Cardiac fibroblast (primary cell): Measurements from ENCODE around the gene PIP4K2C.

Source experiments
- DNase-seq, 2 donors: peaks; one replicate each; pipeline versions ENCODE4 v3.0.0 to v3.0.0-alpha.2; 2010; ENCODE audit warnings: low read depth in 2 of 2
- H3K4me3 ChIP-seq, 2 donors: replicated peaks in 1 of 2; 1 replicate in 1 of 2; 2 replicates in 1 of 2; pipeline ENCODE4 v1.5.1; 2011; ENCODE audit warnings: low read depth in 2 of 2, low read length in 2 of 2, mild to moderate bottlenecking in 2 of 2, moderate library complexity in 1 of 2
- CTCF ChIP-seq: IDR thresholded peaks from one replicate; pipeline ENCODE4 v1.5.1; 2011; ENCODE audit warnings: low read depth, mild to moderate bottlenecking, low read length, inconsistent platforms

The PIP4K2C gene

GRCh38 chr12:57575771-57576612, 15.0 kb upstream of the PIP4K2C start:
- no peak overlapping the region for H3K4me3 ChIP-seq
- no peak for TF ChIP-seq CTCF
- no peak for DNase-seq

GRCh38 chr12:57576613-57577160, 14.3 kb upstream of the PIP4K2C start:
- no peak for TF ChIP-seq CTCF
- DNase-seq: peak in 1 of 2 donors; percentile 29
- H3K4me3 ChIP-seq: no peak overlapping the region

DNA sequence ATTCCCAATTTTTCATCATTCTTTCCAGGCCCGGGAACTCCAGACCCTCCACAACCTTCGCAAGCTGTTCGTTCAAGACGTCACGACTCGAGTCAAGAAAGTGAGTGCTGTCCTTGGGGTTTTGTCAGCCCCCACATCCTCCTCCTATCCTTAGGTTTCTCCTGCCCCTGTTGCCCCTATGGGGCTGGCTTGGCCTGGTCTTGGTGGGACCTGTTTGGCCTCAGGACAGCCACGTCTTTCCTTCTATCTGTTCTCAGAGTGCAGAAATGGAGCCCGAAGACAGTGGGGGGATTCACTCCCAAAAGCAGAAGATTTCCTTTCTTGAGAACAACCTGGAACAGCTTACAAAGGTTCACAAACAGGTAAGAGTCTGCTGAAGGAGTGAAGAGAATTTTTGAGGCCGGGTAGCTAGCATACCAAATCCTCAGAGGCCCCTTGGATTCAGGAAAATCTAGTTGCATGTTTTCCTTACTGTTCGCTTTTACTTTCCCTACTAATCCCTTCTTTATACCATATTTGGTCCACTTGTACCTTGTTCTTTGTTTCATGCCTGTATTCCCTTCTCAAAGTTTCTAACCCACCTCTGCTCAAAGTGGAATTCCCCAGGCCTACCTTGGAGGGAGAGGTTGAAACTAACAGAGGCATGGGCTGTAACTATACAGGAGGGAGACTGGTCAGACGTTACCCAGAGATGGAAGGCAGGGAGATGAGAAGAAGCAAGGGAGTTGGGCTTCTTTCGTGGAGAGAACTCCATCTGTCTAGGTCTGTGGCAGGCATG, 12.8 kb upstream of the PIP4K2C start:
- DNase-seq: no peak
- H3K4me3 ChIP-seq: no peak overlapping the region
- TF ChIP-seq CTCF: no peak

DNA sequence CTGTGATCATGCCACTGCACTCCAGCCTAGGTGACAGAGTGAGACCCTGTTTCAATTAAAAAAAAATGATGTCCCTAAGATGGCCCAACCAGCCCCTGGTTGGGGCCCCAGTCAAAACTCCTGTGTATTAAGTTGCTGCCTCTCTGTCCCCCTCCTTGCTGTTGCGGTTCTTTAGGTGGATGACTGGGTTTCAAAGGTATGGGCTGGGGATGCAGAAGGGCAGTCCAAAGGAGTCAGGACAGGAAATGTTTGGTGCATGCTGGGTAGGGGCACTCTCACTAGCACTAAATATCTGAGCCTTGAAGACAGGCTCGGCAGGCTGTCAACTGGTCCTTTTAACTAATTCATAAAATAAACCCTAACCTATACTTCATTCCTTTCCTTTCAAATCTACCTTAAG, 12.0 kb upstream of the PIP4K2C start:
- DNase-seq: no peak
- TF ChIP-seq CTCF: no peak
- no peak overlapping the region for H3K4me3 ChIP-seq

GRCh38 chr12:57579677-57580465, 11.1 kb upstream of the PIP4K2C start:
- no peak for TF ChIP-seq CTCF
- no peak overlapping the region for H3K4me3 ChIP-seq
- peak in 1 of 2 donors; percentile 11 for DNase-seq

DNA sequence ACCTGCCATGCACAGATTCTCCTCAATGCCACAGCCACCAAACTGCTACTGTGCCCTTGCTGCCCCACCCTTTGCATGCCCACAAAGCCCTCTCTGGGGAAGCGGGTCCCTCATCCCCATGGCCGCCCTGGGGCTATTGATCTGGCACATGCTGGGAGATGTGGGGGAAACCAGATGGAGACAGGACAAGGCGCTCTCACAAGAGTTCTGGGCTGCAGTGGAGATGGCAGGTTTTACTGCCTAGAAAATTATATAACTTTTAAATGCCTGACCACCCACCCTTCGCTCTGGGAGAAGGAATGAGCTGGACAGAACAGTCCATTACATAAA, 10.6 kb upstream of the PIP4K2C start:
- DNase-seq: no peak
- no peak overlapping the region for H3K4me3 ChIP-seq
- no peak for TF ChIP-seq CTCF
